GM23338 (cell line): ENCODE measurements around the gene PIAS1.

Source experiments
- CREB1 ChIP-seq: fragments of 250-450 bp; sonication (Bioruptor Pico); IDR thresholded peaks from 2 replicates; pipeline ENCODE4 v1.5.0; 2020; ENCODE audit warnings: low read depth, mild to moderate bottlenecking, moderate library complexity
- EZH2 ChIP-seq: fragments of 200-600 bp; sonication (generic); IDR thresholded peaks from one replicate; pipeline ENCODE4 v1.8.0; 2017; ENCODE audit warnings: antibody characterized with exemption, mild to moderate bottlenecking, low read depth; ENCODE audit not compliant: unreplicated experiment
- EZH2phosphoT487 ChIP-seq: fragments of 200-600 bp; sonication (generic); IDR thresholded peaks from one replicate; pipeline ENCODE4 v1.8.1; 2018; ENCODE audit warnings: antibody characterized with exemption; ENCODE audit not compliant: unreplicated experiment
- POLR2AphosphoS5 ChIP-seq: IDR thresholded peaks from 2 replicates; pipeline ENCODE4 v1.6.1; 2016; ENCODE audit warnings: antibody characterized with exemption, low read depth
- REST ChIP-seq: IDR thresholded peaks from one replicate; pipeline ENCODE4 v1.6.1; 2018; ENCODE audit warnings: antibody characterized with exemption; ENCODE audit not compliant: unreplicated experiment
- STAT1 ChIP-seq: IDR thresholded peaks from one replicate; pipeline ENCODE4 v1.6.1; 2016; ENCODE audit warnings: antibody characterized with exemption; ENCODE audit not compliant: unreplicated experiment
- ZNF331 ChIP-seq: fragments of 250-450 bp; sonication (Bioruptor Pico); IDR thresholded peaks from 2 replicates; pipeline ENCODE4 v1.5.0; 2020; ENCODE audit warnings: low read depth, mild to moderate bottlenecking, moderate library complexity
- TF ChIP-seq, protein P1 (sequence below), 2 experiments: fragments of 200-600 bp in 1 of 2; sonication (generic) in 1 of 2; conservative IDR thresholded peaks; 2 replicates each; pipeline versions ENCODE4 v1.5.1 to v1.6.1; 2016 to 2017; ENCODE audit warnings: antibody characterized with exemption in 2 of 2, low read depth in 2 of 2, mild to moderate bottlenecking in 2 of 2, moderate library complexity in 1 of 2

DNA sequence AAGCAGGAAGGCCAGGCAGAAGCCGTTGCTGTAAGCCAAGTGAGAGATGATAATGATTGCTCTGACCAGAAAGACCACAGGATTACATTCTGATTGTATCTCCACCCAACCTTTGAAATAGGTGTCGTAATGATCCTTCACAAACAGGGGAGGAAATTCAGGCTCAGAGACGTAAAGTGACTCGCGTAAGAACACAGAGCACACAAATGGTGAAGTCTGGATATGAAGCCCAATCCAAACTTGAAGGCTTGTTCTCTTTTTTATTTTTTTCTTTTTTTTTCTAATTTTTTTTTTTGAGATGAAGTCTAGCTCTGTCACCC is 25.3 kb upstream of the PIAS1 start:
- TF ChIP-seq, protein P1, sequence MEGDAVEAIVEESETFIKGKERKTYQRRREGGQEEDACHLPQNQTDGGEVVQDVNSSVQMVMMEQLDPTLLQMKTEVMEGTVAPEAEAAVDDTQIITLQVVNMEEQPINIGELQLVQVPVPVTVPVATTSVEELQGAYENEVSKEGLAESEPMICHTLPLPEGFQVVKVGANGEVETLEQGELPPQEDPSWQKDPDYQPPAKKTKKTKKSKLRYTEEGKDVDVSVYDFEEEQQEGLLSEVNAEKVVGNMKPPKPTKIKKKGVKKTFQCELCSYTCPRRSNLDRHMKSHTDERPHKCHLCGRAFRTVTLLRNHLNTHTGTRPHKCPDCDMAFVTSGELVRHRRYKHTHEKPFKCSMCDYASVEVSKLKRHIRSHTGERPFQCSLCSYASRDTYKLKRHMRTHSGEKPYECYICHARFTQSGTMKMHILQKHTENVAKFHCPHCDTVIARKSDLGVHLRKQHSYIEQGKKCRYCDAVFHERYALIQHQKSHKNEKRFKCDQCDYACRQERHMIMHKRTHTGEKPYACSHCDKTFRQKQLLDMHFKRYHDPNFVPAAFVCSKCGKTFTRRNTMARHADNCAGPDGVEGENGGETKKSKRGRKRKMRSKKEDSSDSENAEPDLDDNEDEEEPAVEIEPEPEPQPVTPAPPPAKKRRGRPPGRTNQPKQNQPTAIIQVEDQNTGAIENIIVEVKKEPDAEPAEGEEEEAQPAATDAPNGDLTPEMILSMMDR (conservative IDR thresholded peaks at IDR 0.05; ENCODE audit: low read depth in 2 of 2), result no peak
- TF ChIP-seq CREB1 (CRISPR knock-in tag), result no peak
- no peak for TF ChIP-seq STAT1
- no peak for TF ChIP-seq REST
- no peak for TF ChIP-seq EZH2phosphoT487
- TF ChIP-seq EZH2, result no peak
- TF ChIP-seq POLR2AphosphoS5, result no peak
- no peak for TF ChIP-seq ZNF331 (CRISPR knock-in tag)
